NCI-H2081 (cell line): ENCODE measurements around the gene TTC28.

ENCODE experiments used
- DNase-seq, 2 experiments: peaks; one replicate each; lab custom pipeline; 2025; lab: John Stamatoyannopoulos, UW

Gene TTC28

GRCh38 chr22:28351476-28351875 lies 328.2 kb downstream of the TTC28 start:
- DNase-seq: no peak

GRCh38 chr22:28348613-28349609 lies 330.7 kb downstream of the TTC28 start:
- DNase-seq: no peak

GRCh38 chr22:28346308-28346707 lies 333.3 kb downstream of the TTC28 start:
- DNase-seq: no peak

- DNase-seq: no peak
Observed at GRCh38 chr22:28344918-28345703, 334.5 kb downstream of the TTC28 start.

- no peak for DNase-seq
Observed at GRCh38 chr22:28341001-28341400, 338.6 kb downstream of the TTC28 start.

- DNase-seq: no peak
Observed at GRCh38 chr22:28333088-28333487, 346.6 kb downstream of the TTC28 start.

- DNase-seq: no peak
Observed at GRCh38 chr22:28332410-28332809, 347.2 kb downstream of the TTC28 start.

GRCh38 chr22:28331695-28332094 lies 347.9 kb downstream of the TTC28 start:
- DNase-seq: no peak

GRCh38 chr22:28329186-28330073 lies 350.2 kb downstream of the TTC28 start:
- DNase-seq: no peak

GRCh38 chr22:28328756-28329155 lies 350.9 kb downstream of the TTC28 start:
- no peak for DNase-seq

GRCh38 chr22:28316014-28316413 lies 363.6 kb downstream of the TTC28 start:
- DNase-seq: no peak

GRCh38 chr22:28314959-28315358 lies 364.7 kb downstream of the TTC28 start:
- DNase-seq: no peak

- DNase-seq: no peak
Observed at GRCh38 chr22:28310299-28310698, 369.3 kb downstream of the TTC28 start.

- DNase-seq: no peak
Observed at GRCh38 chr22:28299753-28300152, 379.9 kb downstream of the TTC28 start.

- peak in 1 of 2 experiments; percentile 12 for DNase-seq
Observed at GRCh38 chr22:28299309-28299708, 380.3 kb downstream of the TTC28 start.

GRCh38 chr22:28297504-28297903 lies 382.1 kb downstream of the TTC28 start:
- no peak for DNase-seq

- DNase-seq: no peak
Observed at GRCh38 chr22:28296452-28296851, 383.2 kb downstream of the TTC28 start.

- DNase-seq: no peak
Observed at GRCh38 chr22:28283068-28283654, 396.5 kb downstream of the TTC28 start.

- DNase-seq: no peak
Observed at GRCh38 chr22:28282405-28283067, 397.1 kb downstream of the TTC28 start.

- DNase-seq: no peak
Observed at GRCh38 chr22:28279888-28280287, 399.8 kb downstream of the TTC28 start.

- no peak for DNase-seq
Observed at GRCh38 chr22:28269277-28269676, 410.4 kb downstream of the TTC28 start.
